HepG2 (cell line): Measurements from ENCODE around the gene CEP170.

ENCODE experiments used
- AGO2 ChIP-seq: fragments of 200-400 bp; formaldehyde crosslinking; optimal IDR thresholded peaks from 2 replicates; pipeline ENCODE3; 2017; ENCODE audit warnings: mild to moderate bottlenecking, low read depth, low read length, moderate library complexity
- EZH2 ChIP-seq: conservative IDR thresholded peaks from 2 replicates; pipeline ENCODE4 v1.6.1; 2012; ENCODE audit warnings: mild to moderate bottlenecking, low read depth, low read length, moderate library complexity
- FOXK2 ChIP-seq: fragments of 450-650 bp; IDR thresholded peaks from 2 replicates; pipeline ENCODE4 v1.6.1; 2016
- FOXO1 ChIP-seq: sonication (generic); formaldehyde crosslinking; IDR thresholded peaks from 2 replicates; pipeline ENCODE4 v1.4.0; 2020; ENCODE audit warnings: missing genetic modification reagents
- UBTF ChIP-seq: sonication (generic); formaldehyde crosslinking; IDR thresholded peaks from 2 replicates; pipeline ENCODE4 v1.4.0; 2020; ENCODE audit warnings: mild to moderate bottlenecking, missing genetic modification reagents
- TF ChIP-seq, protein P1 (sequence below): IDR thresholded peaks from 2 replicates; pipeline ENCODE4 v1.6.1; 2012; ENCODE audit warnings: inconsistent platforms
- TF ChIP-seq, protein P2 (sequence below): IDR thresholded peaks from 2 replicates; pipeline ENCODE4 v1.6.1; 2016
- TF ChIP-seq, protein P3 (sequence below): IDR thresholded peaks from 2 replicates; pipeline ENCODE4 v1.6.1; 2016; ENCODE audit warnings: missing compliant biosample characterization, missing genetic modification reagents, borderline replicate concordance

GRCh38 chr1:243264717-243265116, 9.6 kb upstream of the CEP170 start:
- no peak for TF ChIP-seq FOXO1 (CRISPR knock-in tag)
- TF ChIP-seq EZH2: no peak
- no peak for TF ChIP-seq UBTF
- TF ChIP-seq, protein P1, sequence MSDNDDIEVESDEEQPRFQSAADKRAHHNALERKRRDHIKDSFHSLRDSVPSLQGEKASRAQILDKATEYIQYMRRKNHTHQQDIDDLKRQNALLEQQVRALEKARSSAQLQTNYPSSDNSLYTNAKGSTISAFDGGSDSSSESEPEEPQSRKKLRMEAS: no peak
- TF ChIP-seq, protein P2, sequence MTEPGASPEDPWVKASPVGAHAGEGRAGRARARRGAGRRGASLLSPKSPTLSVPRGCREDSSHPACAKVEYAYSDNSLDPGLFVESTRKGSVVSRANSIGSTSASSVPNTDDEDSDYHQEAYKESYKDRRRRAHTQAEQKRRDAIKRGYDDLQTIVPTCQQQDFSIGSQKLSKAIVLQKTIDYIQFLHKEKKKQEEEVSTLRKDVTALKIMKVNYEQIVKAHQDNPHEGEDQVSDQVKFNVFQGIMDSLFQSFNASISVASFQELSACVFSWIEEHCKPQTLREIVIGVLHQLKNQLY (CRISPR knock-in tag): no peak
- TF ChIP-seq, protein P3, sequence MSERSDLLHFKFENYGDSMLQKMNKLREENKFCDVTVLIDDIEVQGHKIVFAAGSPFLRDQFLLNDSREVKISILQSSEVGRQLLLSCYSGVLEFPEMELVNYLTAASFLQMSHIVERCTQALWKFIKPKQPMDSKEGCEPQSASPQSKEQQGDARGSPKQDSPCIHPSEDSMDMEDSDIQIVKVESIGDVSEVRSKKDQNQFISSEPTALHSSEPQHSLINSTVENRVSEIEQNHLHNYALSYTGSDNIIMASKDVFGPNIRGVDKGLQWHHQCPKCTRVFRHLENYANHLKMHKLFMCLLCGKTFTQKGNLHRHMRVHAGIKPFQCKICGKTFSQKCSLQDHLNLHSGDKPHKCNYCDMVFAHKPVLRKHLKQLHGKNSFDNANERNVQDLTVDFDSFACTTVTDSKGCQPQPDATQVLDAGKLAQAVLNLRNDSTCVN (CRISPR knock-in tag): no peak
- no peak for TF ChIP-seq AGO2
- TF ChIP-seq FOXK2: no peak
